Ishikawa (cell line): ENCODE data around the gene ANKRD35.

Experiments used
- CEBPB ChIP-seq: IDR thresholded peaks from 2 replicates; pipeline ENCODE4 v1.6.1; 2012
- CREB1 ChIP-seq: IDR thresholded peaks from 2 replicates; pipeline ENCODE4 v1.6.1; 2012; ENCODE audit warnings: low read depth
- EGR1 ChIP-seq: IDR thresholded peaks from 2 replicates; pipeline ENCODE4 v1.6.1; 2012
- EP300 ChIP-seq: IDR thresholded peaks from 2 replicates; pipeline ENCODE4 v1.6.1; 2012; ENCODE audit warnings: borderline replicate concordance
- FOXM1 ChIP-seq: IDR thresholded peaks from 2 replicates; pipeline ENCODE4 v1.6.1; 2012; ENCODE audit warnings: low read depth, borderline replicate concordance
- NFIC ChIP-seq: IDR thresholded peaks from 2 replicates; pipeline ENCODE4 v1.6.1; 2012
- RAD21 ChIP-seq: IDR thresholded peaks from 2 replicates; pipeline ENCODE4 v1.6.1; 2012; ENCODE audit warnings: low read depth
- TAF1 ChIP-seq: IDR thresholded peaks from 2 replicates; pipeline ENCODE4 v1.6.1; 2012; ENCODE audit warnings: low read depth, mild to moderate bottlenecking
- TCF12 ChIP-seq: IDR thresholded peaks from 2 replicates; pipeline ENCODE4 v1.6.1; 2012; ENCODE audit warnings: low read depth
- TEAD4 ChIP-seq: IDR thresholded peaks from 2 replicates; pipeline ENCODE4 v1.6.1; 2012
- YY1 ChIP-seq: IDR thresholded peaks from 2 replicates; pipeline ENCODE4 v1.6.1; 2012; ENCODE audit warnings: low read depth
- ZBTB7A ChIP-seq: IDR thresholded peaks from 2 replicates; pipeline ENCODE4 v1.6.1; 2012; ENCODE audit warnings: low read depth
- TF ChIP-seq, protein P1 (sequence below): IDR thresholded peaks from 2 replicates; pipeline ENCODE4 v1.6.1; 2012; ENCODE audit warnings: low read depth, mild to moderate bottlenecking
- TF ChIP-seq, protein P2 (sequence below): IDR thresholded peaks from 2 replicates; pipeline ENCODE4 v1.6.1; 2012
- TF ChIP-seq, protein P3 (sequence below): IDR thresholded peaks from 2 replicates; pipeline ENCODE4 v1.6.1; 2012

The ANKRD35 gene

DNA sequence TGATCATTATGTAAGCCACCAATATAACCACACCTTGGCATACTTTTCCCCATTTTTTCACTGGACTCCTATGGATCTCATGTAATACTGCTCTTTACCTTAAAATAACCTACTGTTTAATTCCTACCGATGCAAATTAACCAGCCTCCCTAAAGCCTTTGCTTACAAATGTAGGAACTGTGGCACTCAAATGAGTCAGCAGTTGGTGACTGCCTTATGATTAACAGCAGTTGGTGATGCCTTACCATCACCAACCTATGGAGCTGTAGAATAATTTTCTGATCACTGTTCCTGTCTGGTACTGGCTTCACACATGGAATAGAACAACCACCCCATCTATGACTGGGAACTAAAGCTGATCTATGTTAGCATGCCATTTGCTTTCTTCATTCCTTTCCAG, 48.0 kb downstream of the ANKRD35 start:
- TF ChIP-seq CREB1 (no peak), NFIC (no peak), TEAD4 (no peak), FOXM1 (no peak), TCF12 (no peak), CEBPB (no peak), EP300 (no peak), RAD21 (no peak), YY1 (no peak), EGR1 (no peak), TAF1 (no peak)
- TF ChIP-seq, protein P1, sequence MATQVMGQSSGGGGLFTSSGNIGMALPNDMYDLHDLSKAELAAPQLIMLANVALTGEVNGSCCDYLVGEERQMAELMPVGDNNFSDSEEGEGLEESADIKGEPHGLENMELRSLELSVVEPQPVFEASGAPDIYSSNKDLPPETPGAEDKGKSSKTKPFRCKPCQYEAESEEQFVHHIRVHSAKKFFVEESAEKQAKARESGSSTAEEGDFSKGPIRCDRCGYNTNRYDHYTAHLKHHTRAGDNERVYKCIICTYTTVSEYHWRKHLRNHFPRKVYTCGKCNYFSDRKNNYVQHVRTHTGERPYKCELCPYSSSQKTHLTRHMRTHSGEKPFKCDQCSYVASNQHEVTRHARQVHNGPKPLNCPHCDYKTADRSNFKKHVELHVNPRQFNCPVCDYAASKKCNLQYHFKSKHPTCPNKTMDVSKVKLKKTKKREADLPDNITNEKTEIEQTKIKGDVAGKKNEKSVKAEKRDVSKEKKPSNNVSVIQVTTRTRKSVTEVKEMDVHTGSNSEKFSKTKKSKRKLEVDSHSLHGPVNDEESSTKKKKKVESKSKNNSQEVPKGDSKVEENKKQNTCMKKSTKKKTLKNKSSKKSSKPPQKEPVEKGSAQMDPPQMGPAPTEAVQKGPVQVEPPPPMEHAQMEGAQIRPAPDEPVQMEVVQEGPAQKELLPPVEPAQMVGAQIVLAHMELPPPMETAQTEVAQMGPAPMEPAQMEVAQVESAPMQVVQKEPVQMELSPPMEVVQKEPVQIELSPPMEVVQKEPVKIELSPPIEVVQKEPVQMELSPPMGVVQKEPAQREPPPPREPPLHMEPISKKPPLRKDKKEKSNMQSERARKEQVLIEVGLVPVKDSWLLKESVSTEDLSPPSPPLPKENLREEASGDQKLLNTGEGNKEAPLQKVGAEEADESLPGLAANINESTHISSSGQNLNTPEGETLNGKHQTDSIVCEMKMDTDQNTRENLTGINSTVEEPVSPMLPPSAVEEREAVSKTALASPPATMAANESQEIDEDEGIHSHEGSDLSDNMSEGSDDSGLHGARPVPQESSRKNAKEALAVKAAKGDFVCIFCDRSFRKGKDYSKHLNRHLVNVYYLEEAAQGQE, result no peak
- TF ChIP-seq, protein P2, sequence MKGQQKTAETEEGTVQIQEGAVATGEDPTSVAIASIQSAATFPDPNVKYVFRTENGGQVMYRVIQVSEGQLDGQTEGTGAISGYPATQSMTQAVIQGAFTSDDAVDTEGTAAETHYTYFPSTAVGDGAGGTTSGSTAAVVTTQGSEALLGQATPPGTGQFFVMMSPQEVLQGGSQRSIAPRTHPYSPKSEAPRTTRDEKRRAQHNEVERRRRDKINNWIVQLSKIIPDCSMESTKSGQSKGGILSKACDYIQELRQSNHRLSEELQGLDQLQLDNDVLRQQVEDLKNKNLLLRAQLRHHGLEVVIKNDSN, result no peak
- TF ChIP-seq, protein P3, sequence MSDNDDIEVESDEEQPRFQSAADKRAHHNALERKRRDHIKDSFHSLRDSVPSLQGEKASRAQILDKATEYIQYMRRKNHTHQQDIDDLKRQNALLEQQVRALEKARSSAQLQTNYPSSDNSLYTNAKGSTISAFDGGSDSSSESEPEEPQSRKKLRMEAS, result no peak

DNA sequence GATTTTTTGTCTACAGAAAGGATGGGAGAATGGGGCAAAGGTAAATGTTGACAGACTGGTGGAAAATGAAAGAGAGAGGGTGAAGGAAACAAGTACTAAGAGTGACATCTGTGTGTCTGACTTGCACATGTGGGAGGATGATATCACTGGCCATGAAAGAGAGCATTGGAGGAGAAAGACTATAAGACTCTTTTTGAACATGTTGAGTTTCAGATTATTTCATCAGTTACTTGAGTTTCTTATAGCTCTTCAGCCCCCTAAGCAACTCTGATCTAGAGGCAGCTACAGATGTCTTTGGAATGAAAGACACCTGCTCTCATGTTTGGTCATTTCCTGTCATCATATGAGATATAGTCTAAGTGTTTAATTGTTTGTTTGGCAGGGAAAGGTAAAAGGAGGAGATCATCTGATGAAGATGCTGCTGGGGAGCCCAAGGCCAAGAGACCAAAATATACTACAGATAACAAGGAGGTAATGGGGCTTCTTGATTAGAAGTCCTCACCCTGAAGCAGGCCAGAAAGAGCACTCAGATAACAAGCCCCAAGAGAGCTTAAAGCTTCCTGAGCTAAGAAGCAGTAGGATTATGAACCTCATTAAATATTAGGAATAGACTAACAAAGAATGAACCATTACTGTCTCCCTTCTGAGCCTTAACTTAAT, 57.2 kb downstream of the ANKRD35 start:
- TF ChIP-seq, protein P3, result no peak
- TF ChIP-seq EP300 (no peak), FOXM1 (no peak), RAD21 (no peak), CEBPB (no peak), TAF1 (no peak), CREB1 (no peak), EGR1 (no peak), TEAD4 (no peak), ZBTB7A (no peak), TCF12 (no peak), NFIC (no peak), YY1 (no peak)
- TF ChIP-seq, protein P2, result no peak
- TF ChIP-seq, protein P1, result no peak

DNA sequence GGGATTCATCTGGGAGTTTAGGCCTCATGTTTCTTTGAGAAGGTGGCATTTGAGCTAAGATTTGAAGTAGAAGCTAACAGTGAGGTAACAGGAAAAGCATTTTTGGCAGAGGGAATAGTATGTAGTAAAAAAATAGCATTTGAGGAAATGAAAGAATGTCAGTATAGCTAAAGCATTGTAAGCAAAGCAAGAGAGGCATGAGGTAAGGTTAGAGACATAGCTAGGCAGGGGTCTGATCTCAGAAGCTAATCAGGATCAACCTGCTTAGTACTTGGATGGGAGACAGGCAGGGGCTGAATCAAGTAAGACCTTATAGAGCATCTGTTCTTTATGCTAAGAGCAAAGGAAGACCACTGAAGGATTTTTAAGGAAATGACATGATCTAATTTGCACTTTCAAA, 57.7 kb downstream of the ANKRD35 start:
- no peak for TF ChIP-seq YY1
- TF ChIP-seq, protein P3, result no peak

DNA sequence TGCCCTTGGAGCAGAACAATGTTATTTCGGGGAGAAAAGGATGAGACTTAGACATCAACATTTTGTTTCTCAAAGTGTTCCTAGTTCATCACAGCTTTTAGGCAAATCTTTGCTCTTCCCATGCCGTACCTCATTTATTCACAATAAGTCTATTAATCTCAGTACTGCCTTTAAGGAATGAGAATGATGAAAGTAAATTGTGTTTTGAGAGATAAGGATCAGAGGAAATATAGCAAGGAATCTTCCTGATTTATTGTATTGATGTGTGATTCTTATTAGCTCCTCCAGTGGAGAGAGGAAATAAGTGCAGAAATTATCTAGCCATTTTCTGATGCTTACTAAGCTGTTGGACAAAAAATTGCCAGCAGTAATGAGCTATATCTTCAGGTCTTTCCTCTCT, 59.6 kb downstream of the ANKRD35 start:
- TF ChIP-seq RAD21 (no peak), TCF12 (no peak), CEBPB (no peak), TEAD4 (no peak), EGR1 (no peak), CREB1 (no peak), TAF1 (no peak)
- TF ChIP-seq, protein P1, result no peak
- TF ChIP-seq, protein P2, result no peak
- TF ChIP-seq, protein P3, result no peak
